PC-3 (cell line): Measurements from ENCODE around the gene UNC5C. TPM values are rescaled to one million over a fixed set of nuclear protein-coding genes. Genes with fewer than 3 reads are reported as not detected.
A peak's percentile ranks its signal among the peaks of the same experiment; 100 is the strongest.

Experiments used
- ATAC-seq: fragments of 200-7000 bp; cut with Tn5 transposase; 2 replicates; pipeline ENCODE4 v1.9.1; 2020; ENCODE audit warnings: mild to moderate bottlenecking, moderate library complexity
- BruUV-seq: library from RNA; stranded (reverse); fragments of 400-500 nt; replicated peaks from 2 replicates; lab custom pipeline; 2021; lab: Mats Ljungman, UMichigan
- CTCF ChIA-PET: fragments of 300-600 bp; sonication (Branson Sonifier 250); formaldehyde crosslinking; loops from one replicate; lab custom pipeline; 2022; ENCODE audit warnings: antibody characterized with exemption; lab: Charles Lee
- POLR2A ChIA-PET: fragments of 300-600 bp; sonication (Branson Sonifier 250); formaldehyde crosslinking; loops from one replicate; lab custom pipeline; 2022; ENCODE audit warnings: antibody characterized with exemption; ENCODE audit not compliant: unreplicated experiment; lab: Charles Lee
- DNase-seq: peaks from one replicate; pipeline ENCODE4 v3.0.0-alpha.2; 2015
- H2AFZ ChIP-seq: fragments of 300-600 bp; sonication (generic); 2 replicates; pipeline ENCODE4 v1.6.0; 2016; ENCODE audit warnings: antibody characterized with exemption, low read length
- H3F3A ChIP-seq: fragments of 300-600 bp; sonication (generic); one replicate; pipeline ENCODE4 v1.6.0; 2017; ENCODE audit warnings: antibody characterized with exemption, low read length, control low read depth, mild to moderate bottlenecking; ENCODE audit not compliant: unreplicated experiment
- H3K27ac ChIP-seq: fragments of 300-600 bp; sonication (generic); 2 replicates; pipeline ENCODE4 v1.5.1; 2016; ENCODE audit warnings: mild to moderate bottlenecking, low read length
- H3K27me3 ChIP-seq: fragments of 300-600 bp; sonication (generic); 2 replicates; pipeline ENCODE4 v1.6.1; 2016; ENCODE audit warnings: low read length, mixed read lengths
- H3K36me3 ChIP-seq: fragments of 300-600 bp; sonication (generic); 2 replicates; pipeline ENCODE4 v1.6.1; 2016; ENCODE audit warnings: low read depth, mixed run types, low read length, mixed read lengths
- H3K4me1 ChIP-seq: fragments of 300-600 bp; sonication (generic); 2 replicates; pipeline ENCODE4 v1.5.1; 2016; ENCODE audit warnings: low read length; ENCODE audit not compliant: insufficient read depth
- H3K4me2 ChIP-seq: fragments of 300-600 bp; sonication (generic); 2 replicates; pipeline ENCODE4 v1.6.0; 2016; ENCODE audit warnings: low read length
- H3K4me3 ChIP-seq: fragments of 300-600 bp; sonication (generic); 2 replicates; pipeline ENCODE4 v1.5.1; 2016; ENCODE audit warnings: mild to moderate bottlenecking, low read length, mixed read lengths
- H3K79me2 ChIP-seq: fragments of 300-600 bp; sonication (generic); 2 replicates; pipeline ENCODE4 v1.6.1; 2017; ENCODE audit warnings: low read length, mixed read lengths
- H3K9ac ChIP-seq: fragments of 300-600 bp; sonication (generic); 2 replicates; pipeline ENCODE4 v1.6.0; 2016; ENCODE audit warnings: mild to moderate bottlenecking, low read length
- H3K9me2 ChIP-seq: fragments of 300-600 bp; sonication (generic); replicated peaks from 2 replicates; pipeline ENCODE4 v1.6.1; 2016; ENCODE audit warnings: mixed run types, low read length, mixed read lengths
- H3K9me3 ChIP-seq: fragments of 300-600 bp; sonication (generic); 2 replicates; pipeline ENCODE4 v1.6.1; 2016; ENCODE audit warnings: low read length, mixed read lengths
- H4K20me1 ChIP-seq: fragments of 300-600 bp; sonication (generic); 2 replicates; pipeline ENCODE4 v1.6.1; 2016; ENCODE audit warnings: low read length, mixed read lengths
- CTCF ChIP-seq: fragments of 300-600 bp; sonication (generic); conservative IDR thresholded peaks from 2 replicates; pipeline ENCODE4 v1.5.1; 2017; ENCODE audit warnings: antibody characterized with exemption, low read depth, mild to moderate bottlenecking, low read length
- EZH2 ChIP-seq: fragments of 300-600 bp; sonication (generic); IDR thresholded peaks from one replicate; pipeline ENCODE4 v1.6.1; 2017; ENCODE audit warnings: antibody characterized with exemption, mild to moderate bottlenecking, low read length; ENCODE audit not compliant: unreplicated experiment
- EZH2phosphoT487 ChIP-seq: fragments of 300-600 bp; sonication (generic); IDR thresholded peaks from 2 replicates; pipeline ENCODE4 v1.6.1; 2018; ENCODE audit warnings: mild to moderate bottlenecking, antibody characterized with exemption, low read length, borderline replicate concordance
- intact Hi-C: fragments of 100-400 bp; cut with micrococcal nuclease; formaldehyde crosslinking; loops from 2 replicates; pipeline ENCODE4 v1.9.0; 2023
- total RNA-seq: library from RNA; depleted of rRNA; stranded (reverse); fragments of >200 nt; gene quantifications from 2 replicates; pipeline ENCODE4 v1.2.3, GENCODE V29; 2014

Gene UNC5C
- total RNA-seq, 1 experiment from 2014 or later: not detected

DNA sequence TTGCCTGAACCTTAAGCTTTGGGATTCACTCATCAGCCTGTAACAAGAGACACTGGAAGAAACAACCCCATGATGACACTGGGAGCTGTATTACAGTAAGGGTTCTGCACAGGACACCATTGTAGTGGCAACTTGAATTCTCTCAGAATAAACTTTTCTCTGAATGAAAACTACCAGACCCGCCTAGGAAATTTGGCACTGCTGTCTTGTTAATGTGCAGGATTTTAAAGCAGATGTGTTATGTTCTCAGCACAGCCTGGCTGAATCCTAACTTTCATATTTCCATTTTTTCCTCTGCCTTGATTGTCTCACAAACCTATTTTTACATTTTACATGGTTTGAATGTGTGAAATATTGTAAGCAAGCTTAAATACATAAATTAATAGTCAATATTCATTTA is 253.6 kb downstream of the UNC5C start:
- no peaks in the 10 kb centered on the region for H3K36me3 ChIP-seq
- ChIA-PET POLR2A (no interaction called here), CTCF (no interaction called here)
- peaks cover 26% of the 10 kb centered on the region for H3K4me1 ChIP-seq
- intact Hi-C loops: loop anchor here (5.0 kb wide), 1 partner anchor 172 kb away; no protein-coding TSS in a partner anchor
- DNase-seq (no peak), ATAC-seq (peak; percentile 25)
- no peaks in the 10 kb centered on the region for H3K9me2 ChIP-seq
- H4K20me1 ChIP-seq: no peaks in the 10 kb centered on the region
- no peak overlapping the region for H3K9ac ChIP-seq
- no peaks in the 10 kb centered on the region for H3F3A ChIP-seq
- H3K27ac ChIP-seq: no peak overlapping the region
- no peaks in the 10 kb centered on the region for H3K9me3 ChIP-seq
- no TSS peak for BruUV-seq
- H3K4me2 ChIP-seq: no peak overlapping the region
- H3K79me2 ChIP-seq: no peaks in the 10 kb centered on the region
- H3K4me3 ChIP-seq: no peak overlapping the region
- no peaks in the 10 kb centered on the region for H3K27me3 ChIP-seq
- TF ChIP-seq CTCF: no peak
- no peak for TF ChIP-seq EZH2phosphoT487
- no peak for TF ChIP-seq EZH2
- H2AFZ ChIP-seq: no peak overlapping the region

DNA sequence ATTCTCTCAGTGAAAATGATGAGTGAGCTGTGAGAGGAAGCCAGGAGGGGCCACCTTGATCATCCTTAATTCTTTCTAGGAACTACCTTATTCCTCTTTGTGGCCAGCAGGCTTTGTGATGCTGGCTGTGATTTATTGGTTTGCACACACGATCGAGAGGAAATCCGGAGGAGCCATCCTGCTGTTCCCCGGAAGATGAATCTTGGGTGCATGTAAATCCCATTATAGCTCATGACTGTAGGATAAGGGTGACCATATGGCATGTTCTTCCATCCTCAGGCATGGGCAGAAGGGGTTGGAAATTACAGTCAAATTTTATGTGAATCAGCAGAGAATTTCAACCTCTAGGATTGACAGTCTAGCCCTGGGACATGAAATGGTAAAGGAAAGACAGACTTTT is 254.5 kb downstream of the UNC5C start:
- Histone ChIP-seq H3F3A (no peaks in the 10 kb centered on the region), H3K9ac (no peak overlapping the region), H3K79me2 (no peaks in the 10 kb centered on the region), H2AFZ (no peak overlapping the region), H3K4me1 (peaks cover 30% of the 10 kb centered on the region), H3K4me3 (no peak overlapping the region), H3K36me3 (no peaks in the 10 kb centered on the region), H3K27ac (no peak overlapping the region), H4K20me1 (no peaks in the 10 kb centered on the region), H3K9me3 (no peaks in the 10 kb centered on the region), H3K4me2 (no peak overlapping the region), H3K27me3 (no peaks in the 10 kb centered on the region), H3K9me2 (no peaks in the 10 kb centered on the region)
- DNase-seq: no peak
- ChIA-PET POLR2A (no interaction called here), CTCF (no interaction called here)
- BruUV-seq: no TSS peak
- intact Hi-C loops: loop anchor here (5.0 kb wide), 1 partner anchor 42 kb away; no protein-coding TSS in a partner anchor
- TF ChIP-seq EZH2: no peak
- no peak for TF ChIP-seq EZH2phosphoT487
- no peak for TF ChIP-seq CTCF
- ATAC-seq: no peak

DNA sequence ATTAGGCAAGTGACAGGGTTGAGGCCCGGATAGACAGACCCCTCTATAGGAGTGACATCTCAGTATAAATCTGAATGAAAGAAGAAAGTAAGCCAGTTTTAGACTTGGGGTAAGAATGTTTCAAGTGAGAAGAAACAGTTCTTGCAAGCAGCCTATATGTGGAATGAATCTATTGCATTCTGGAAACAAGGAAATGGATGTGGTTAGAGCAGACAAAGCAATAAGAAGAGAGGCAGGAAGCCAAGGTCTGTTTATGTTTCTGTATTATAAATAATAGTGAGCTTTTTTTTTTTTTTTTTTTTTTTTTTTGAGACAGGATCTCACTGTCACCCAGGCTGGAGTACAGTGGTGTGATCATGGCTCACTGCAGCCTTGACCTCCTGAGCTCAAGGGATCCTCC is 255.8 kb downstream of the UNC5C start:
- Histone ChIP-seq H3K27me3 (no peaks in the 10 kb centered on the region), H3K9me2 (no peaks in the 10 kb centered on the region), H3K9ac (no peak overlapping the region), H2AFZ (no peak overlapping the region), H3F3A (no peaks in the 10 kb centered on the region), H3K27ac (no peak overlapping the region), H3K79me2 (no peaks in the 10 kb centered on the region), H3K4me3 (no peak overlapping the region), H3K4me2 (no peak overlapping the region), H3K9me3 (no peaks in the 10 kb centered on the region), H3K36me3 (no peaks in the 10 kb centered on the region), H4K20me1 (no peaks in the 10 kb centered on the region), H3K4me1 (peaks cover 38% of the 10 kb centered on the region)
- CTCF ChIA-PET: no interaction called here
- ATAC-seq: no peak
- no peak for DNase-seq
- TF ChIP-seq CTCF: no peak
- no peak for TF ChIP-seq EZH2phosphoT487
- no peak for TF ChIP-seq EZH2
- intact Hi-C loops: loop anchor here (5.0 kb wide), 1 partner anchor 41 kb away; no protein-coding TSS in a partner anchor
- POLR2A ChIA-PET: no interaction called here
- BruUV-seq: no TSS peak
